Spleen (tissue), 7 donors: Measurements from ENCODE around the gene TRPC6.

Experiments
- POLR2A ChIP-seq, 3 donors: fragments of 450-650 bp; IDR thresholded peaks; one replicate each; pipeline ENCODE4 v1.5.1; 2017; ENCODE audit warnings: antibody characterized with exemption in 3 of 3, mild to moderate bottlenecking in 1 of 3
- TF ChIP-seq, protein P1 (sequence below), 11 experiments: fragments of 200-600 bp in 7 of 11; fragments of 450-650 bp in 4 of 11; sonication (generic) in 4 of 11; IDR thresholded peaks in 8 of 11; conservative IDR thresholded peaks in 3 of 11; 1 replicate in 7 of 11; 2 replicates in 4 of 11; pipeline versions ENCODE4 v1.4.0 to v1.8.0; 2016 to 2021; ENCODE audit warnings: antibody characterized with exemption in 11 of 11, inconsistent platforms in 4 of 11, mild to moderate bottlenecking in 1 of 11
- donor health status: DM: no; HTN: no; CAD: no; lungs with moderate emphysema.
- donor health status: DM: no; HTN: no; CAD: no.
- donor health status: DM: no; HTN: no; CAD: no.

DNA sequence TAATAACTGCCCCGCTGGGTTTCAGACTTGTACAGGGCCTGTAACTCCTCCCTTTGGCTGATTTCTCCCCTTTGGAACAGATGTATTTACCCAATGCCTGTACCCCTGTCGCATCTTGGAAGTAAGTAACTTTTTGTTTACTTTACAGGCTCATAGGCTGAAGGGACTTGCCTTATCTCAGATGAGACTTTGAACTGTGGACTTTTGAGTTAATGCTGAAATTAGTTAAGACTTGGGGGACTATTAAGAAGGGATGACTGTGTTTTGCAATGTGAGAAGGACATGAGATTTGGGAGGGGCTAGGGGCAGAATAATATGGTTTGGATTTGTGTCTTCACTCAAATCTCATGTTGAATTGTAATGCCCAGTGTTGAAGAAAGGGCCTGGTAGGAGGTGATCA, 62.0 kb downstream of the TRPC6 start:
- TF ChIP-seq POLR2A (IDR thresholded peaks at IDR 0.05), result no peak
- TF ChIP-seq, protein P1, sequence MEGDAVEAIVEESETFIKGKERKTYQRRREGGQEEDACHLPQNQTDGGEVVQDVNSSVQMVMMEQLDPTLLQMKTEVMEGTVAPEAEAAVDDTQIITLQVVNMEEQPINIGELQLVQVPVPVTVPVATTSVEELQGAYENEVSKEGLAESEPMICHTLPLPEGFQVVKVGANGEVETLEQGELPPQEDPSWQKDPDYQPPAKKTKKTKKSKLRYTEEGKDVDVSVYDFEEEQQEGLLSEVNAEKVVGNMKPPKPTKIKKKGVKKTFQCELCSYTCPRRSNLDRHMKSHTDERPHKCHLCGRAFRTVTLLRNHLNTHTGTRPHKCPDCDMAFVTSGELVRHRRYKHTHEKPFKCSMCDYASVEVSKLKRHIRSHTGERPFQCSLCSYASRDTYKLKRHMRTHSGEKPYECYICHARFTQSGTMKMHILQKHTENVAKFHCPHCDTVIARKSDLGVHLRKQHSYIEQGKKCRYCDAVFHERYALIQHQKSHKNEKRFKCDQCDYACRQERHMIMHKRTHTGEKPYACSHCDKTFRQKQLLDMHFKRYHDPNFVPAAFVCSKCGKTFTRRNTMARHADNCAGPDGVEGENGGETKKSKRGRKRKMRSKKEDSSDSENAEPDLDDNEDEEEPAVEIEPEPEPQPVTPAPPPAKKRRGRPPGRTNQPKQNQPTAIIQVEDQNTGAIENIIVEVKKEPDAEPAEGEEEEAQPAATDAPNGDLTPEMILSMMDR (IDR thresholded peaks at IDR 0.05 in 8 of 11, conservative IDR thresholded peaks at IDR 0.05 in 3 of 11), result no peak
